Hypothalamus (tissue), 51 donors: ENCODE measurements around the gene EFTUD2.

Experiments used
- DNase-seq, 51 donors: peaks; one replicate each; lab custom pipeline; 2025; lab: John Stamatoyannopoulos, UW

The EFTUD2 gene

DNA sequence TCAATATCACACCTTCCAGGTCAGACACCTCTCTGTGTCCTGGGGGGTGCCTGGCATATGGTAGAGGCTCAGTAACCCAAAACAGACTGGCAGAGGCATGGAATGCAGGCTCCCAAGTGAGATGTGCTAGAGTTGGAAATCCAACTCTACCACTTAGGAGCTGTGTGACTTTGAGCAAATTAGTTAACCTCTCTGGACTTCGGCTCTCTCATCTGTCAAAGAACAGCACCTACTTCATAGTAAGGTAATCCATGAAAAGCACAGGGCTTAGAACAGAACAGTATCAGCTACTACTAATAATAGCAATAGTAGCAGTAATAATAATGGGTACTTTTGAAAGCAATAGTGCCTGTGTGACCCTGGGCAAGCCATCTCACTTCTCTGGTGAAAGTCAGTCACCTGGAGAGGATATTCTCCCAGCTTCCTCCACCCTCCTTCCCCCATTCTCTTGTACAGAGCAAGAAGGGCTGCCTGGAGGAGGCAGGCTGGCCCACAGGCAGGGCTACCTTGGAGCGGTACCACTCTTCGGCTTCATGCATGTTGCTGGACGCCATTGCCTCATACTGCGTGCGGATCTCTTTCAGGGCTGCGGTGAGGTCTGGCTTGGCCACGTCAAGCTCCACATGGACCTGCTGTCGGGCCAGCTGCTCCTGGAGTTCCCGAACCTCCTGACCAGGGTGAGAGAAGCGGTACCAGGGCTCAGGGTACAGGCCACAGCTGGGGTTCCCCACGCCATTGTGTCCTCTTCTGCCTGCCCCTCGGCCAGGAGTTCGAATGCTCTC, 13.7 kb upstream of the EFTUD2 start:
- DNase-seq, result peak in 3 of 51 donors; percentile 36 to 59 (median 43)

DNA sequence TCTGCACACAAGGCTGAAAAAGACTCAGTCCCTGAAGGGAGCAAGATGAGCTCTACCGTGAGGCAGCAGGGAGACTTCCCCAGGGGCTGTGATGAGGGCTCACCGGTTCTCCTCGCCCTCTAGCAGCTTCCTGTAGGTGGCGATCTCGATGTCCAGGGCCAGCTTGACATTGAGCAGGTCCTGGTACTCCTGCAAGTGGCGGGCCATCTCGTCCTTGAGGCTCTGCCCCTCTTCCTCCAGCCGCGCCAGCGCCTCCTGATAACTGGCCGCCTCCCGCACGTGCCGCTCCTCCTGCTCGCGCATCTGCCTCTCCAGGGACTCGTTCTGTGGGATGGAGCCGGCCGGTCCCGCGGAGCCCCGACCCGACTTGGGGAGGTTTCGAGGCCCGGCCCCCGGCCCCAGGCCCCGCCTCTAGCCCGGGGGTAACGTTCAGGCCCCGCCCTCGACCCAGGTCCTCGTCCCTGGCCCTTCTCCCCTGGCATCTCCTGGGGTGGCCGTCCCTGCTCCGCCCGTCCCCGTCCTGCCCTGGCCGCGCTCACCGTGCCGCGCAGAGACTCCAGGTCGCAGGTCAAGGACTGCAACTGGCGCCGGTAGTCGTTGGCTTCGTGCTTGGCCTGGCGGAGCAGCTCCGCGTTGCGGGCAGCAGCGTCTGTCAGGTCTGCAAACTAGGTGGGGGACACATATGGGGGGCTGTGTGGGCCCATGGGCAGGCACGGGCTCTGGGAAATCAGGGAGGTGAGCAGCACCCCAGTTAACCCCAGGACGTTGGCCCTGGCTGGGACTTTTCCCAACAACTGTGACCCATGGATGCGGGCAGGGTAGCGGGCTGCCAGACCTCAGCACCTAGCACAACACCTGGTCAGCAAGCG, 12.1 kb upstream of the EFTUD2 start:
- DNase-seq, result peak in 31 of 51 donors; percentile 16 to 88 (median 55)

DNA sequence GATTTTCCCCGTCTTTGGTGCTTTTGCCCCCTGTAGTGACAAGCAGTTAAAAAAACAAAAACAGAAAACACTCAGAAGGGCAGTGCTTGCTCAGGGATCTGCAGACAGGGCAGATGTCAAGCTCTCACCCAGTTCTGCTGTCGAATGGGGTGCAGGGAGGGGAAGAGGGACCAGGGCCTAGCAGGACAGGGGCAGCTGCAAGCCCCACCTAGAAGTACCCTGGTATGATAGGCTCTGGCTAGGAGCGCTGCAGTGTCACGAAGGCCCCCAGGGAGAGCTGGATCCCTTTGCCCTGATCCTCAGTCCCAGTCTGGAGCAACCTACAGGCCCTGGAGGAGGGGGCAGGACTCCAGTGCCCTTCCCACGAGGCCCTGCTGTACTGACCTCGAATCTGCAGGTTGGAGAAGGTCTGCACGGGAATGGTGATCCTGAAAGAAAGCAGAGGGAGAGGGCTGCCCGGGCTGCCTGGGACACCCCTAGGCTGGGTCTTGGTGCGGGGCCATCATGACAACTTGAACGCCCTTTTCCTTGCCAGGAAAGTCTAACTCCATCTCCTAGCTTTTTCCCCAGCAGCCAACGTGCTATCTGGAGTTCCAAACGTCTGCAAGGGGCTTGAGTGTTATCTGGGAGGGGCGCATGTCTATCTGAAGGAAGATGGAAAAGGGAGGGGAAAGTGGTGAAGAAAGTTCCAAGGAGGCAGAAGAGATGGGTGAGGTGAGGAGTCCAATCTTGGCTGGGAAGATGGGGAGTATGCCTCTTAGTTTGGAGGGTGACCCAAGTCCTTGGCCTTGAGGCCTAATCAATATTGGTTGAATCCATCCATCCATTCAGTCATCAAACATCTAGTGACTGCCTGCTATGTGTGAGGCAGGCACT, 11.2 kb upstream of the EFTUD2 start:
- DNase-seq, result peak in 1 of 51 donors; percentile 23

DNA sequence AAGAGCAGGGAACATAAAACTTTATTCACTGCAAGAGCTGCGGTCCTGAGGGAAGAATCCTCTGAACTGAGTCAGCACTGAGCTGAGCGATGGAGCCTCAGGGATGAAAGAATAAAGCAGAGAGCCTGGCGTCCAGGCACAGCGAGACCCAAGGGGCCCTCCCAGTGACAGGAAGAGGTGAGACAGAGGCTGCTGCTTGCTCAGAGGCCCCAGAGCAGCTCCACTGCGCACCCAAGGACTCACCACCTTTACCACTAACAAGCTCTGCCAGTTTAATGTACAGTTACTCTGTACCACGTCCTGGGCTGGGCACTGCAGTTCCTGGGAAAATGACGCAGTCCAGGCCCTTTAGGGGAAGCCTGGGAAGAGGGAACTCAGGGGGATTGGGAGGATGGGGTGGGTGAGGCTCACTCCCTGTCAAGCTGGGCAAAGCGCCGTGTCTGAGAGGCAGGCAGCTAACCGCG, 10.5 kb upstream of the EFTUD2 start:
- no peak for DNase-seq

DNA sequence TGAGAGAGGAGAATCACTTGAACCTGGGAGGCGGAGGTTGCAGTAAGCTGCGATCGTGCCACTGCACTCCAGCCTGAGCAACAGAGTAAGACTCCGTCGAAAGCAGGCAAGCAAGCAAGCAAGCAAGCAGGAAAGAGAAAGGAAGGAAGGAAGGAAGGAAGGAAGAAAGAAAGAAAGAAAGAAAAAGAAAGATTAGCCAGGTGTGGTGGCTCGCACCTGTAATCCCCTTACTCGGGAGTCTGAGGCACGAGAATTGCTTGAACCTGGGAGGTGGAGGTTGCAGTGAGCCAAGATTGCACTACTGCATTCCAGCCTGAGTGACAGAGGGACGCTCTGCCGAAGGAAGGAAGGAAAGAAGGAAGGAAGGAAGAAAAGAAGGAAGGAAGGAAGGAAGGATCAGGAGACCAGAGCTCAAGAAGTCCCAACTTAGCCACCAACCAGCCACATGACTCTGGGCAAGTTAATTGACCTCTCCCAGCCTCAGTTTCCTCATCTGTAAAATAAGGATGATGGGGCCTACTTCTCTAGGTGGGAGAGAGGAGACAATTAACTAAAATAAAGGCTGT, 9.6 kb upstream of the EFTUD2 start:
- DNase-seq, result no peak

DNA sequence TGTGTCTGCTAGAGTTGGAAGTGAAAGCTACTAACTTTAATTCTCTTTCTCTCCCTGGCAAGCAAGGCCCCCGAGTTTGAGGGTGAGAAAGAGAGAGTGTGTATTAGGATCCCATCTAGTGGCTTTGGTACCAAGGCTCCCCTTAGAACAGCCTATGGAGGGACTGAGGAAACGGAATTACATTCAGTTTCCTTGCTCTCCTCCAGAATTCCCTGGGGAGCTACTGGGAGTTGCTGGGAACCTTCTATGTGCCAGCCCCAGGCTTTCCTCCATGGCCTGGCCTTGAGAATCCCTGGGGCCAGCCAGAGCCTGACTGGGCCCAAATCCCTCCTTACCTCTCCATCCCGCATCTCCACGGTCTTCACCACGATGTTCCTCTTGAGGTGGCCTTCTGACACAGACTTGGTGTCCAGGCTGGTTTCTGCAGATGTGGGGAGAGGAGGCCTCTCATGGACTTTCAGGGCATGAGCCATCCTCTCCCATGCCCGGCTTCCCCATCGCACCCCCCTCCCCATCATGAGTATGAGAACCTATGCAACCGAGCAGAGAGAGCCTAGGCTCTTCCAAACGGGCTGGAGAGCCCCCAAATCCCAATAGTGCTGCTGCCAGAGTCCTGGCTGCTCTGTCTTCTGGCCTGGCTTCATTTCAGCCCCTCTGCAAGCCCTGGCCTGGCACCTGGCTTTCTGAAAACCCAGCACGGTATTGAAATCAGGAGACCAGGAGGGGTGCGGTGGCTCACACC, 8.7 kb upstream of the EFTUD2 start:
- DNase-seq, result peak in 5 of 51 donors; percentile 32 to 70 (median 47)

DNA sequence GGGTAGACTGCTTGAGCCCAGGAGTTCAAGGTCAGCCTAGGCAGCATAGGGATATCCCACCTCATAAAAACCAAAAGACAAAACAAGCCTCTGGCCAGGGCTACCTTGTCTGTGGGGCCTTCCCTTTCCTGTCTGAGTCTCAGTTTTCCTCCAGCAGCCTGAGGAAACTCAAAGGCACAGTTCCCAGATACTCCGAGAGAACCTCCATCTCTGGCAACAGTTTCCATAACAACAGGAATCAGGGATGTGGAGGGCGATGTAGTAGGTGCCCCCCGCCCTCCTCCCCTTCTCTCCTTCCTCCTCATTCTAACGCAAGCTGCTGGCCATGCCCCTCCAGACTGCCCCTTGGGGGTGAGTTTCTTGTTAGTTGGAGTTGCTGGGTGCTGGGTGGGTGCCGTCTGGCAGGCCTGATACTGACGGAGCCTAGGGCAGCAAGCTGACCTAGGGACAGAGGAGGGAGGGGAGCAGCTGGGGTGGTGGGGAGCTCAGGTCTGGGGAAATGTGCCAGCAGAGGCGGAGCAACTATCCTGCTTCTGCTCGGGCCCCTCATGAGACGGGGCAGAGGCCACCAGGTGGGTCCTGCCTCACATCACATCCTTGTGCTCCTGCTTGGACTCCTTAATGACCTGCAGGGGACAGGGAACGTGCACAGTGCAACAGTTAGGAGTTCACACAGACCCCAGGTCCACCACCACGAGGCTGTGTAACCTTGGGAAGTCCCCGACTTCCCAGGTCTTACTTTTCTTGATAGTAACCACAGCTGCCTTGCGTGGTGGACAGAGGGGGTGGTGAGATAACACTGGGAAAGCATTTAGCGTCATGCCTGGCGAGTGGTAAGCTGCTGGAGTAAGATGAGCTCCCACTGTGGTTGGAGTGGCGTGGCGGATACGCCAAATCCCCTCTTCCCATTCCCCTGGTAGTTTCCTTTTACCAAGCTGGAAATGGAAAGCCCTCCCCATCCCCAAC, 7.8 kb upstream of the EFTUD2 start:
- DNase-seq, result peak in 8 of 51 donors; percentile 19 to 73 (median 46)

DNA sequence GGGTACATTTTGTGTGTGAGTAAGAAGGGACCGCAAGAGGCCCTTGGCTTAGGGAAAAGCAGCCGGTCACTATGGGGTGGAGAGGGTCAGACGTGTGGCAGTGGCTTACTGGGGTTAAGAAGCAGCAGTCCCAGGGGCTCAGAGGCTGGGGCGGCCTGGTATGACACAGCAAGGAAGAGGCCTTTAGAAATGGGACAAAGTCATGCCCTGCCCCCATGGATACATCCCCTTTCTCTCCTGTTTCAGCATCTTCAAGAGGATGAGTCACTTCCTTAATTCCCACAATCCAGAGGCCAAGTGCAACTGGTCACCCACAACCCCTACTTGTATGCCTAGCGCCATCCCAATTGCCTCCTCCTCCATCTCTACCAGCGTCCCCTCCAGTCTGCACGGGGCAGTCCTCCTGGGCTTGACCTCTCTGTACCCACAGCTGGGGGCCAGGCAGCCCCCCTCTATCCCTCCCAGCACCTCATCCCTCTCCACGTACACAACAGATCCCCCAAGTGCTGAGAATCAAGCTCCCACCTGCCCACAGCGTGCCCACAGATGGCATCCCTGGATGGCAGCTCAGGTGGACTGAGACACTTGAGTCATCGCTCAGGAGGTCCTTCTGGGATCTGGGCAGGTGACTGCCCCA, 6.9 kb upstream of the EFTUD2 start:
- DNase-seq, result peak in 6 of 51 donors; percentile 34 to 80 (median 52)

DNA sequence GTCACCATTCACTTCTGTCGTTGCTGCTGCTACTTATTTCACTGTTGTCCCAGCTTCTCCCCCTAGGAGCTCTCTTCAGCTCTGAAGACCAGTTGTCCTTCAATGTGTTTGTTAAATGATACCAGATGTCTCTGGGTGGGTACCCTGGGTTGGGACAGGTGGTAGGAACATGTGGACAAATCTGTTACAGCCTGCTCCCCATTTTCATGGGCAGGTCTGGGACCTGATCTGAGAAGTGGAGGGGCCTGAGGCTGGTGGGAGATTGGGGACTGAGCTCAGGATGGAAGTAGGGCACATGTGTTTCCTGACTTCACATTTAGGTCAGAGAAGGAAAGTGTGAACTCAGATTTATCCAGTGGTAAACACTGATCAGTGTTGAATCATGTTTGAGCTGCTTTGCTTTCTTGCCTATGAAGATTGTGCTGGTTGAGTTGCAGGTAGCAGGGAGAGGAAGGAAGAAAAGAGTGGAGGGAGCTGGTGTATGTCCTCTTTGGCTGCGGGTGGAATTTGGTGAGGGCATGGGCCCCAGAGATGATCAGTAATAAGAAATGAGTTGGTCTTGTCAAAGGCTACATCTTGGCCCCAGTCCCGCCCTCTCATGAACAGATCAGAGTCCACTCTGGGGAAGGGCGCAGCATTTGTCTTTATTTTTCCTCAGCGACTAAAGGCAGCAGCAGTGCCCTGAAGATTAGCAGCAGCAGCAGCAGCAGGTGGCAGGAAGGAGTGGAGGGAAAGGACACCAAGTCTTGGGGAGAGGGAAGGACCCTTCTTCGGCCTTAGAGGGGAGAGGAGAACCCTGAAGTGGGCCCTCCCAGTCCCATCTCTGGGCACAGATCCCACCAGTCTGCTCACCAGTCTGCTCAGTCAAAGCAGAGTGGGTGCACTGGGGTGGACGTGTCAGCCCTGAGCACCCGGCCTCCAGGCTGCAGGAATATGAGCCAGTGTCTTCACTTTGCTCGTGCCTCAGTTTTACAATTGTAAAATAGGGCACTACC, 6.1 kb upstream of the EFTUD2 start:
- peak in 13 of 51 donors; percentile 27 to 80 (median 55) for DNase-seq

DNA sequence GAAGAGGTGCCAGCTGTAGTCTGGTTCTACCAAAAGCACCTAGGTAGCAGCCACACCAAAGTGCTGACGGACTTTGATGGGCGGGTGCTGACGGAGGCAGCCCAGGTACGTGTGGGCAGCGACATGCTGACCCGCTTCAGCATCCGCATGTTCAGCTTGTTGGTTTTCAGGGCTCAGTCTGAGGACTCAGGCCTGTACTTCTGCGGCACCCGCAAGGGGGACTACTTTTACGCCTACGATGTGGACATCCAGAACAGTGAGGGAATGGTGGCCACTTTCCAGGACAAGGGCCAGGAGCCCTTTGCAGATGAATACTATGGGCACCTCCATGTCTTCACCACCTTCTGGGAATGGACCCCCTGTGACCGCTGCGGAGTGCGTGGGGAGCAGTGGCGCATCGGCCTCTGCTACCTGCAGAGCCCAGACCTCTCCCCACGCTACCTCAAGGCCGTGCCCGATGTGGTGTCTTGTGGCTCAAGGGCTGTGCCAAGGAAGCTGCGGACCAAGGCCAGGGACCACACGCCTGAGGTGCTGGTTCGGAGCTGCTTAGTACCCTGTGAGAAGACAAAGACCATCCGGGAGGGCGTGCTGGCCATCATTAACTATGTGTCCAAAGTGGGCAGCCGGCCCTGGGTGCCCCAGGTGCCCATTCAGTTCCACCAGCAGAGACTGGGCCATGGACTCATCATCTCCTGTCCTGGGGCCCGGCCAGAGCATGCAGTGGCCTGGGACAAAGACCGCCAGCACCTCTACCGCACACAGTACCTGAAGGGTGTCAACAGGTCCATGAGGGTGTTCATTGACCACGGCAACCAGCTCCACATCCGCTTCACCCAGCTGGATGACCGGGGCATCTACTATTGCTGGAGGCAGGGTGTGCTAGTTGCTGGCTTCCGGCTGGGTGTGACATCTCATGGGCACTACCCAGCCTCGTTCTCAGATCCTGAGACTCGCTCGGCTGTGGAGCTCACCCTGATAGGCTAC, 5.0 kb upstream of the EFTUD2 start:
- peak in 16 of 51 donors; percentile 29 to 84 (median 62) for DNase-seq

DNA sequence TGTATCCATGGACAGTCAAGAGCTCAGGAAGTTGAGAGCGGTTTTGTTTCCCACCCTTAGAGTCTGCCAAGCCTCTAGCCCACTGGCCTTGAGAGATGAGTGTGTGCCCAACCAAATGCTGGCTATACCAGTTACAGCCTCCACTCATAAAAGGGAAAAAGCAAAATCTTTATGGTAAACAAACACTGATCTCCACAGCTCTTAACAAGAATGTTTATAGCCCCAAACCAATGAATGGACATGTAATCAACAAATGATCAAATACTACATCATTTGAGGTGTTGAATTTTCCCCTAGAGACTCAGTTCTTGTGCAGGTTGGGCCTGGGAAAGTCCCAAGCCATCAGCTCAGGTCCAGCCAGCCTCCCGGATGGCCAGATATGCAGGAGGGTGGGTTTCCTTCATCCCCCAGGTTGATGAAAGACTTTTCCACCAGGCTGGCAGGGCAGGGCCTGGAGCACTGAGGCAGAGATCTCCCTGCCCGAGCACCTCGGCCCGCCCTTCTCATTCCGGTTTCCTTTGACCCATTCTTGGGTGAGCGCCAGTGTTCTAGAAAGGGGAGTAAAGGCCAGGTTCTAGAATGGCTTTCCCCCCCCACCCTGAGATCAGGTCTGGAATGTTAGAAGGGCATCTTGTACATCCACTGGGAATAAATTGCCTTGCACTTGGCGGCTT, 3.9 kb upstream of the EFTUD2 start:
- DNase-seq, result no peak

DNA sequence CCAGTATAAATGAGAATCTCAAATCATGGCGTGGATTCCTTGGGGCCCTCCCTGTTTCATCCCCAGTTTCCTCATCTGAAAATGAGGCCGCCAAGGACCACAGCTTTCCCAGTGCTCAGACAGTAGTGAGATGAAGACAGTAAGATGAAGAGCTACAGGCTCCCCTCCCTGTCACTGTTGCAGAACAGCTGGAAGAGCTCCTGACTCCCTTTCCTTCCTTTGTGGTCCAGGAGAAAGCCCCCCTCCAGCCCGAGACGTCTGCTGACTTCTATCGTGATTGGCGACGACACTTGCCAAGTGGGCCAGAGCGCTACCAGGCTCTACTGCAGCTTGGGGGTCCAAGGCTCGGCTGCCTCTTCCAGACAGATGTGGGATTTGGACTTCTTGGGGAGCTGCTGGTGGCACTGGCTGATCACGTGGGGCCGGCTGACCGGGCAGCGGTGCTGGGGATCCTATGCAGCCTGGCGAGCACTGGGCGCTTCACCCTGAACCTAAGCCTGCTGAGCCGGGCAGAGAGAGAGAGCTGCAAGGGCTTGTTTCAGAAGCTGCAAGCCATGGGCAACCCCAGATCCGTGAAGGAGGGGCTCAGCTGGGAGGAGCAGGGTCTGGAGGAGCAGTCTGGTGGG, 3.0 kb upstream of the EFTUD2 start:
- DNase-seq, result peak in 1 of 51 donors; percentile 31

DNA sequence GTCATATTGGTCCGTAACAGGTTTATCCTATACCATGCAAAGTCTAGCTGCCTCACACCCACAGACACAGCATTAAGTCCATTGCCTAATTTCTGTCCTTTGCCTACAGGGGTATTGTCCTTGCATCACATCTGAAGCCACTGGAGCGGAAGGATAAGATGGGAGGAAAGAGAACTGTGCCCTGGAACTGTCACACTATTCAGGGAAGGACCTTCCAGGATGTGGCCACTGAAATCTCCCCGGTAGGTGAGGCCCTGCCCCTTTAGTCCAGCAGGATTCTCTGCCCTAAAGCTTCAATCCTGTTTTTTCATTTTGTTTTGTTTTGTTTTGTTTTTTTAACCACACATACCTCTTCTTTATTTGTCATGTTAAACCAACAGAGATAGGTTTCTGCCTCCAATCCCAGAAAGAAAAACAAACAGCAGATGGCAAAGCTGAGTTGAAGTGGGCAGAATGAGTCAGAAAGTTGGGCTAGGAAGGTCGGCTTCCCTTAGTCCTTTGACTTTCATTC, 2.2 kb upstream of the EFTUD2 start:
- DNase-seq, result no peak

DNA sequence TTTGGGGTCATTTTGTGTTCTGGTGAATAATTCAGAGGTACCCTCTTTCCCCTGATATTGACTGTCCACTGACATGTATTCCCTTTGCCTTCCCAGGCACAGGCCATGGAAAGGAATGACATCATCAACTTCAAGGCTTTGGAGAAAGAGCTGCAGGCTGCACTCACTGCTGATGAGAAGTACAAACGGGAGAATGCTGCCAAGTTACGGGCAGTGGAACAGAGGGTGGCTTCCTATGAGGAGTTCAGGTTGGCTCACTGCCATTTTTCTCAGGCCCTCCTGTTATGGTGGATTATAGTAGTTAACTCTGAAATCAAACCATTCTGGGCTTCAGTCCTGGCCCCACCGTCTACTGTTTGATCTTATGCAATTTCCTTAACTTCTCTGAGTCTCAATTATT, 1.6 kb upstream of the EFTUD2 start:
- peak in 5 of 51 donors; percentile 21 to 53 (median 48) for DNase-seq
